Stimulated activated naive B cell treated with anti-CD40 and anti-IgM and Interleukin-4, amounts not matched to agents 10 μg/mL and 1 μg/mL and 100 μg/mL, for 72 hours (primary cell): ENCODE results near the gene NTN1.

Experiments used
- ATAC-seq, 2 donors: fragments of 150-1000 bp; cut with Tn5 transposase; replicated peaks; 2 replicates each; pipeline ENCODE4 v1.10.0; 2021; ENCODE audit warnings: moderate library complexity in 1 of 2
- DNase-seq: peaks from one replicate; pipeline ENCODE4 v3.0.0; 2021
- H3K27ac Mint-ChIP-seq: one replicate; pipeline ENCODE4 v1.8.0; 2022; ENCODE audit warnings: mild to moderate bottlenecking, mixed read lengths
- H3K27me3 Mint-ChIP-seq, 2 donors: one replicate each; pipeline ENCODE4 v1.8.0; 2022; ENCODE audit warnings: mixed read lengths in 2 of 2
- H3K36me3 Mint-ChIP-seq, 2 donors: one replicate each; pipeline ENCODE4 v1.8.0; 2022; ENCODE audit warnings: mixed read lengths in 2 of 2, mild to moderate bottlenecking in 1 of 2
- H3K4me1 Mint-ChIP-seq, 2 donors: one replicate each; pipeline ENCODE4 v1.8.0; 2022; ENCODE audit warnings: mixed read lengths in 2 of 2, mild to moderate bottlenecking in 1 of 2
- H3K4me3 Mint-ChIP-seq, 2 donors: one replicate each; pipeline ENCODE4 v1.8.0; 2022; ENCODE audit warnings: mild to moderate bottlenecking in 2 of 2, mixed read lengths in 2 of 2, moderate library complexity in 1 of 2
- H3K9me3 Mint-ChIP-seq, 2 donors: one replicate each; pipeline ENCODE4 v1.8.0; 2022; ENCODE audit warnings: mixed read lengths in 2 of 2, mild to moderate bottlenecking in 1 of 2

The NTN1 gene

GRCh38 chr17:9120471-9120870 lies 99.2 kb downstream of the NTN1 start:
- Mint-ChIP-seq H3K4me1 (peaks cover 16 to 18% of the 10 kb centered on the region in 2 donors), H3K9me3 (peaks cover 0 to 2% of the 10 kb centered on the region in 2 donors), H3K27me3 (peaks cover 30% of the 10 kb centered on the region in 2 donors), H3K36me3 (no peaks in the 10 kb centered on the region), H3K4me3 (no peak overlapping the region), H3K27ac (no peak overlapping the region)
- ATAC-seq: no peak
- DNase-seq: no peak

DNA sequence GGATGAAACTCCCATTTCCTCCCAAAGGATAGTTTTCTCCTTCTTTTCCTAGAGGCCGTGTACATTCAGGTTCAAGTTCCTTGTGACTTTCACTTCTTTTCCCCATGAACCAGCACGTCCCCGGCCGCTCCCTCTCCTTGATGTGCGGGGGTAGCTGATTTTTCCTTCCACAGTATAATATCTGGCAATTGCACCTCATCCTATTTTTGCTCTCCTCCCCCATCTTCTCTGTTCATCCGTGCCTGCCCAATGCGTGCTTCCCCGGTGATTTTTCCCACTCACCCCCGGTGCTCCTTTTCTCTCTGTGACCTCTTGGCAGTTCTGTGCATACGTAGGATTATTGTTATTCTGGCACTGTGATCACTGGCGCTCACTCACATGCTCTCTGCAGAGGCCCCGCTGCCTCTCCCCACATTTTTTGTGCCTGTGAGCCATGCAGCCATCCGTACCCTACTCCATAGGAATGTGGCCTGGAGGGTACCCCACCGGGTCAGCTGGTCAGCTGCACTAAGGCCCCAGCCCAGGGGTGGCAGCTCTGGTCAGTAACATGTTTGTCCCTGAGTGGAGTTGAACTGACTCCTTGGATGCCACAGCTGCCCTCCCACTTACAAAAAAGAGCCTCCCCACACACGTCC lies 100.0 kb downstream of the NTN1 start:
- DNase-seq (no peak), ATAC-seq (no peak)
- Mint-ChIP-seq H3K36me3 (no peaks in the 10 kb centered on the region), H3K27me3 (peaks cover 27 to 28% of the 10 kb centered on the region in 2 donors), H3K4me3 (no peak overlapping the region), H3K4me1 (peaks cover 9 to 10% of the 10 kb centered on the region in 2 donors), H3K27ac (no peak overlapping the region), H3K9me3 (peaks cover 0 to 2% of the 10 kb centered on the region in 2 donors)

- no peak for ATAC-seq
- H3K9me3 Mint-ChIP-seq: no peaks in the 10 kb centered on the region
- H3K4me1 Mint-ChIP-seq: peaks cover 0 to 2% of the 10 kb centered on the region in 2 donors
- no peak for DNase-seq
- H3K27me3 Mint-ChIP-seq: peaks cover 21 to 33% of the 10 kb centered on the region in 2 donors
- no peaks in the 10 kb centered on the region for H3K36me3 Mint-ChIP-seq
- H3K27ac Mint-ChIP-seq: no peak overlapping the region
- H3K4me3 Mint-ChIP-seq: no peak overlapping the region
These were observed 102.6 kb downstream of the NTN1 start for GRCh38 chr17:9123594-9124553.

GRCh38 chr17:9124554-9124935 lies 103.2 kb downstream of the NTN1 start:
- Mint-ChIP-seq H3K27me3 (peaks cover 21 to 33% of the 10 kb centered on the region in 2 donors), H3K4me1 (peaks cover 0 to 2% of the 10 kb centered on the region in 2 donors), H3K4me3 (no peak overlapping the region), H3K9me3 (no peaks in the 10 kb centered on the region), H3K27ac (no peak overlapping the region), H3K36me3 (no peaks in the 10 kb centered on the region)
- DNase-seq (no peak), ATAC-seq (no peak)

DNA sequence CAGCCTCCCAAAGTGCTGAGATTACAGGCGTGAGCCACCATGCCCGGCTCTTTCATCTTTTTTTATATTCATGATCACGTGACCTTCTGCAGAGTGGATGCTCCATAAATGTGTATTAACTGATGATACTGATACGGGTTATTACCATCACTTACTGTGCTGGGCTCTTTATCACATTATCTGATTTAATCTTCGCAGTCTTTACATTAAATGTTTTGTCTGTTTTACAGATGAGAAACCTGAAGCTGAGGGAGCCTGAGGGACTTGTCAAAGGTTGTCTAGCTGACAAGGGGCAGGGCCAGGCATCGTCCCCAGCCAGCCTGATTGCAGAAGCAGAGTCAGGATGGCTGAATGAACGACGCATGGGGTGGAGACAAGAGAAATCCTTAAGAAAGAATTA lies 104.4 kb downstream of the NTN1 start:
- no peak for ATAC-seq
- no peak overlapping the region for H3K4me3 Mint-ChIP-seq

GRCh38 chr17:9127340-9127739 lies 106.0 kb downstream of the NTN1 start:
- DNase-seq: no peak
- H3K4me1 Mint-ChIP-seq: no peaks in the 10 kb centered on the region
- H3K9me3 Mint-ChIP-seq: no peaks in the 10 kb centered on the region
- H3K36me3 Mint-ChIP-seq: no peaks in the 10 kb centered on the region
- no peak overlapping the region for H3K27ac Mint-ChIP-seq
- ATAC-seq: no peak
- H3K4me3 Mint-ChIP-seq: no peak overlapping the region
- H3K27me3 Mint-ChIP-seq: peaks cover 6 to 25% of the 10 kb centered on the region in 2 donors

More for the DNA sequence above, 104.4 kb downstream of the NTN1 start:
- Mint-ChIP-seq H3K36me3 (no peaks in the 10 kb centered on the region), H3K4me1 (peaks cover 0 to 2% of the 10 kb centered on the region in 2 donors), H3K9me3 (no peaks in the 10 kb centered on the region), H3K27ac (no peak overlapping the region), H3K27me3 (peaks cover 19 to 33% of the 10 kb centered on the region in 2 donors)
- DNase-seq: no peak

- Mint-ChIP-seq H3K4me3 (no peak overlapping the region), H3K4me1 (no peaks in the 10 kb centered on the region), H3K36me3 (no peaks in the 10 kb centered on the region), H3K27ac (no peak overlapping the region), H3K27me3 (peaks cover 0 to 14% of the 10 kb centered on the region in 2 donors), H3K9me3 (no peaks in the 10 kb centered on the region)
- no peak for DNase-seq
- ATAC-seq: no peak
These were observed 110.1 kb downstream of the NTN1 start for GRCh38 chr17:9131371-9131770.

DNA sequence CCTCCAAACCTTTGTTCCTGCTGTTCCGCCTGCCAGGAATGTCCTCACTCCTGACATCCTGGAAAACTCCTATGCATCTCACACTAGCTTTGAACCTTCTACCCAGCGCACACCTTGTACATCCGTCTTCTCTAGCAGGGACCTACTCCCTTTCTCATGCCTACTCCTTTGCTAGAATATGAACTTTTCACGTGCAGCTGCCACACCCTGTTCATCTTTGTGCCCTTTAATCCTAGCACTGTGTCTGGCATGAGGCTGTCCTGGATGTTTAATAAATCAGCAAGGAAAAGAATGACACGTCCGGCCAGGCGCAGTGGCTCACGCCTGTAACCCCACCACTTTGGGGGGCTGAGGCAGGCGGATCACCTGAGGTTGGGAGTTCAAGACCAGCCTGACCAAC lies 111.0 kb downstream of the NTN1 start:
- DNase-seq (no peak), ATAC-seq (no peak)
- H3K4me3 Mint-ChIP-seq: no peak overlapping the region
- H3K9me3 Mint-ChIP-seq: no peaks in the 10 kb centered on the region
- no peaks in the 10 kb centered on the region for H3K4me1 Mint-ChIP-seq
- H3K27me3 Mint-ChIP-seq: peaks cover 0 to 6% of the 10 kb centered on the region in 2 donors
- H3K27ac Mint-ChIP-seq: no peak overlapping the region
- H3K36me3 Mint-ChIP-seq: no peaks in the 10 kb centered on the region

DNA sequence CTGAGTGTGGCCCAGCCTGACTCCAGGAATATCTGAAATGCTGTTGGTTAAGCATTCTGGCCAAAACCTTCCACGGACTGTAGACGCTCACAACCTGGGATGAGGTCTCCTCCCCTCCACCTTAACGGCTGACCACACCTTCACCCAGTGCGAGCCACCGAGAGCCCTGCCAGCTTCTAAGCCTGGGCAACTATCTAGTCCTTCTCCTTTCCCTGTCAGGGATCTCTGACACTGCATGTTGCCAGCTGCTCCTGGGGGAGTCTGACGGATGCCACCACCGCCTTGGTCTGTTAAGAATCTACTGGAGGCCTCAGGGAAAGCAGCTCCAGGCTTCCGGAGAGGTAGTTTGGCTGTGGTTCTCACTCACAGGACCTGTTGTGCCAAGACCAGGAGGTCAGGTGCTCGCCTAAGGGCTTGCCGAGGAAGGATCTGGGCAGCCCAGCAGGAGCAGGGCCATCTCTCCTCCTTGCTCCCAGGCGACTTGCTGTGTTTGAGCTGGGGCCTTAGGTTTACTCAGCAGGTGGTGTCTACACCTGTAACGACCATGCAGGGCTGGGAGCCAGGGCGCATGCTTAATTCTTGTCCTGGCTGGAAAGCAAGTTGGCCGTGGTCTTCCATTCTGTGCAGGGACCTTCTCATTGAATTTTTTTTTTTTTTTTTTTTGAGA lies 111.8 kb downstream of the NTN1 start:
- no peaks in the 10 kb centered on the region for H3K36me3 Mint-ChIP-seq
- peaks cover 0 to 4% of the 10 kb centered on the region in 2 donors for H3K27me3 Mint-ChIP-seq
- ATAC-seq (no peak), DNase-seq (no peak)
- H3K4me3 Mint-ChIP-seq: no peak overlapping the region
- H3K4me1 Mint-ChIP-seq: no peaks in the 10 kb centered on the region
- H3K9me3 Mint-ChIP-seq: no peaks in the 10 kb centered on the region
- no peak overlapping the region for H3K27ac Mint-ChIP-seq

- Mint-ChIP-seq H3K27me3 (peaks cover 4 to 8% of the 10 kb centered on the region in 2 donors), H3K4me1 (no peaks in the 10 kb centered on the region), H3K9me3 (no peaks in the 10 kb centered on the region), H3K27ac (no peak overlapping the region), H3K36me3 (no peaks in the 10 kb centered on the region), H3K4me3 (no peak overlapping the region)
- ATAC-seq: no peak
- DNase-seq: no peak
These were observed 116.9 kb downstream of the NTN1 start for GRCh38 chr17:9138161-9138717.

- Mint-ChIP-seq H3K27me3 (peaks cover 0 to 8% of the 10 kb centered on the region in 2 donors), H3K27ac (no peak overlapping the region), H3K4me1 (no peaks in the 10 kb centered on the region), H3K9me3 (no peaks in the 10 kb centered on the region), H3K4me3 (no peak overlapping the region), H3K36me3 (no peaks in the 10 kb centered on the region)
- ATAC-seq (no peak), DNase-seq (no peak)
These were observed 118.4 kb downstream of the NTN1 start for GRCh38 chr17:9139695-9140094.

GRCh38 chr17:9140550-9141424 lies 119.5 kb downstream of the NTN1 start:
- Mint-ChIP-seq H3K9me3 (no peaks in the 10 kb centered on the region), H3K36me3 (no peaks in the 10 kb centered on the region), H3K27ac (no peak overlapping the region), H3K27me3 (peaks cover 0 to 8% of the 10 kb centered on the region in 2 donors), H3K4me1 (no peaks in the 10 kb centered on the region), H3K4me3 (no peak overlapping the region)
- ATAC-seq (no peak), DNase-seq (no peak)

- no peak for ATAC-seq
- H3K27me3 Mint-ChIP-seq: peaks cover 0 to 8% of the 10 kb centered on the region in 2 donors
- H3K4me1 Mint-ChIP-seq: no peaks in the 10 kb centered on the region
- H3K9me3 Mint-ChIP-seq: no peaks in the 10 kb centered on the region
- no peak for DNase-seq
- H3K36me3 Mint-ChIP-seq: no peaks in the 10 kb centered on the region
- no peak overlapping the region for H3K4me3 Mint-ChIP-seq
- no peak overlapping the region for H3K27ac Mint-ChIP-seq
These were observed 120.1 kb downstream of the NTN1 start for GRCh38 chr17:9141425-9141753.
